Neutrophil (primary cell): ENCODE results near the gene SMAD3.

ENCODE experiments used
- H3K27ac ChIP-seq: fragments of 200-600 bp; sonication (generic); 2 replicates; pipeline ENCODE4 v1.5.1; 2016; ENCODE audit warnings: mild to moderate bottlenecking, moderate library complexity
- H3K27me3 ChIP-seq: fragments of 200-600 bp; sonication (generic); 2 replicates; pipeline ENCODE4 v1.6.0; 2016; ENCODE audit warnings: mild to moderate bottlenecking
- H3K36me3 ChIP-seq: fragments of 200-600 bp; sonication (generic); 2 replicates; pipeline ENCODE4 v1.5.1; 2017
- H3K4me1 ChIP-seq, 2 experiments: fragments of 200-600 bp in 1 of 2; sonication (generic) in 1 of 2; 1 replicate in 1 of 2; 2 replicates in 1 of 2; pipeline versions ENCODE4 v1.5.1 to v1.6.1; 2013 to 2016; ENCODE audit warnings: low read depth in 1 of 2, low read length in 1 of 2, mild to moderate bottlenecking in 1 of 2, moderate library complexity in 1 of 2; ENCODE audit not compliant: control insufficient read depth in 1 of 2, insufficient read depth in 1 of 2
- H3K4me3 ChIP-seq, 2 experiments: fragments of 200-600 bp in 1 of 2; sonication (generic) in 1 of 2; 1 replicate in 1 of 2; 2 replicates in 1 of 2; pipeline ENCODE4 v1.5.1; 2013 to 2016; ENCODE audit warnings: low read depth in 1 of 2, low read length in 1 of 2, mild to moderate bottlenecking in 1 of 2, moderate library complexity in 1 of 2
- H3K9me3 ChIP-seq: fragments of 200-600 bp; sonication (generic); 2 replicates; pipeline ENCODE4 v1.5.1; 2016
- CTCF ChIP-seq: fragments of 200-600 bp; sonication (generic); IDR thresholded peaks from 2 replicates; pipeline ENCODE4 v1.5.1; 2016; ENCODE audit warnings: antibody characterized with exemption

The SMAD3 gene

GRCh38 chr15:67132276-67132675, 66.9 kb downstream of the SMAD3 start:
- Histone ChIP-seq H3K4me1 (peaks cover 13 to 14% of the 10 kb centered on the region in 2 experiments), H3K27ac (no peak overlapping the region), H3K9me3 (no peaks in the 10 kb centered on the region), H3K4me3 (no peak overlapping the region), H3K27me3 (no peaks in the 10 kb centered on the region), H3K36me3 (no peaks in the 10 kb centered on the region)
- no peak for TF ChIP-seq CTCF

DNA sequence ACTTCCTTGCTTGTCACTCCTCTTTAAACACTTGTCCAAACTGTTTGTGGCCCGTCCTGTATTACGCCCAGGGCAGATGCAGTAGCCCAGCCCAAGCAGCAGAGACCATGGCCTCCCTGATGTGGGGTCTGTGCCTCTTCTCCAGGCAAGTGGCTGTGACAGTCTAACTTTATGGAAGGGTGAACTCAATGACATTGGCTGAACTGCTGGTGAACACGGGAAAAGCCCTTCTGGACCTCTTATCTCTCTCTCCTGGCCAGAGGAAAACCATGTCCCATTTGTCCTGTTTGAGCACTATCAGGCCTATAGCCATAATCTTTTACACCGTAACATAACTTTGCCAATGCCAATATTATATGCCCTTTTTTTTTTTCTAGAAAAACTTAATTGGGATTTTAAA, 67.6 kb downstream of the SMAD3 start:
- Histone ChIP-seq H3K27ac (no peak overlapping the region), H3K4me3 (no peak overlapping the region), H3K36me3 (no peaks in the 10 kb centered on the region), H3K4me1 (peaks cover 13 to 14% of the 10 kb centered on the region in 2 experiments), H3K27me3 (no peaks in the 10 kb centered on the region), H3K9me3 (no peaks in the 10 kb centered on the region)
- TF ChIP-seq CTCF, result no peak

- no peak overlapping the region for H3K27ac ChIP-seq
- H3K27me3 ChIP-seq, result no peaks in the 10 kb centered on the region
- H3K36me3 ChIP-seq, result no peaks in the 10 kb centered on the region
- no peak overlapping the region for H3K4me3 ChIP-seq
- H3K4me1 ChIP-seq, result peaks cover 13 to 14% of the 10 kb centered on the region in 2 experiments
- TF ChIP-seq CTCF, result no peak
- no peaks in the 10 kb centered on the region for H3K9me3 ChIP-seq
Measured at GRCh38 chr15:67133738-67134066, 68.3 kb downstream of the SMAD3 start.

- H3K4me3 ChIP-seq, result no peak overlapping the region
- no peaks in the 10 kb centered on the region for H3K9me3 ChIP-seq
- H3K36me3 ChIP-seq, result no peaks in the 10 kb centered on the region
- peak overlapping the region; percentile 61 for H3K27ac ChIP-seq
- no peak for TF ChIP-seq CTCF
- H3K27me3 ChIP-seq, result no peaks in the 10 kb centered on the region
- peaks cover 13 to 14% of the 10 kb centered on the region in 2 experiments for H3K4me1 ChIP-seq
Measured at GRCh38 chr15:67134067-67134838, 68.9 kb downstream of the SMAD3 start.

GRCh38 chr15:67134871-67135492, 69.6 kb downstream of the SMAD3 start:
- peak overlapping the region; percentile 61 for H3K27ac ChIP-seq
- peaks cover 13 to 14% of the 10 kb centered on the region in 2 experiments for H3K4me1 ChIP-seq
- no peak for TF ChIP-seq CTCF
- H3K27me3 ChIP-seq, result no peaks in the 10 kb centered on the region
- H3K9me3 ChIP-seq, result no peaks in the 10 kb centered on the region
- H3K36me3 ChIP-seq, result no peaks in the 10 kb centered on the region
- no peak overlapping the region for H3K4me3 ChIP-seq
